IMR-90 (cell line): ENCODE measurements around the gene QRFP. TPM values are rescaled to one million over a fixed set of nuclear protein-coding genes. Genes with fewer than 3 reads are reported as not detected.
A peak's percentile ranks its signal among the peaks of the same experiment; 100 is the strongest.

Experiments used
- ATAC-seq: fragments of 200-7000 bp; cut with Tn5 transposase; 2 replicates; pipeline ENCODE4 v1.9.1; 2020; ENCODE audit warnings: low read depth, mild to moderate bottlenecking, moderate library complexity
- BruUV-seq: library from RNA; stranded (reverse); fragments of 400-500 nt; replicated peaks from 2 replicates; lab custom pipeline; 2021; lab: Mats Ljungman, UMichigan
- CTCF ChIA-PET: fragments of 300-600 bp; formaldehyde crosslinking; extraction: SDS; loops from one replicate; lab custom pipeline; 2021; ENCODE audit warnings: antibody characterized with exemption; lab: Yijun Ruan, JAX
- POLR2A ChIA-PET: fragments of 300-600 bp; sonication (Branson Sonifier 250); formaldehyde crosslinking; loops from one replicate; lab custom pipeline; 2022; ENCODE audit warnings: antibody characterized with exemption; ENCODE audit not compliant: unreplicated experiment; lab: Charles Lee
- DNase-seq: peaks from one replicate; pipeline ENCODE4 v3.0.0; 2013
- H2AFZ ChIP-seq: replicated peaks from 2 replicates; pipeline ENCODE3; 2013; ENCODE audit warnings: low read length, mild to moderate bottlenecking; ENCODE audit not compliant: poor library complexity
- H2AK5ac ChIP-seq: 2 replicates; pipeline ENCODE4 v1.6.1; 2013; ENCODE audit warnings: low read depth, low read length, inconsistent platforms
- H2AK9ac ChIP-seq: replicated peaks from 2 replicates; pipeline ENCODE3; 2013; ENCODE audit warnings: mild to moderate bottlenecking, low read depth, low read length, moderate library complexity; ENCODE audit not compliant: poor library complexity
- H2BK120ac ChIP-seq: 2 replicates; pipeline ENCODE4 v1.6.1; 2013; ENCODE audit warnings: low read depth, low read length, inconsistent platforms
- H2BK15ac ChIP-seq: 3 replicates; pipeline ENCODE4 v1.6.1; 2013; ENCODE audit warnings: low read depth, low read length, inconsistent platforms
- H2BK20ac ChIP-seq: 2 replicates; pipeline ENCODE4 v1.6.1; 2013; ENCODE audit warnings: low read depth, mild to moderate bottlenecking, inconsistent platforms, low read length, moderate library complexity
- H2BK5ac ChIP-seq: 2 replicates; pipeline ENCODE4 v1.6.1; 2013; ENCODE audit warnings: mild to moderate bottlenecking, low read depth, low read length, inconsistent platforms; ENCODE audit not compliant: poor library complexity, severe bottlenecking
- H3K14ac ChIP-seq: replicated peaks from 2 replicates; pipeline ENCODE4 v1.6.1; 2013; ENCODE audit warnings: low read depth, low read length, inconsistent platforms
- H3K18ac ChIP-seq: 2 replicates; pipeline ENCODE4 v1.6.1; 2013; ENCODE audit warnings: low read depth, low read length, control low read depth
- H3K23ac ChIP-seq: 2 replicates; pipeline ENCODE4 v1.6.1; 2013; ENCODE audit warnings: low read depth, low read length, inconsistent platforms
- H3K27ac ChIP-seq: 2 replicates; pipeline ENCODE4 v1.5.1; 2013; ENCODE audit warnings: mild to moderate bottlenecking, control low read depth, low read length; ENCODE audit not compliant: insufficient read depth
- H3K27me3 ChIP-seq: 2 replicates; pipeline ENCODE4 v1.6.1; 2013; ENCODE audit warnings: low read length; ENCODE audit not compliant: control insufficient read depth, insufficient read depth
- H3K36me3 ChIP-seq: 2 replicates; pipeline ENCODE4 v1.6.1; 2013; ENCODE audit warnings: low read length, mixed read lengths; ENCODE audit not compliant: control insufficient read depth, insufficient read depth
- H3K4ac ChIP-seq: 2 replicates; pipeline ENCODE4 v1.6.1; 2013; ENCODE audit warnings: low read depth, low read length, inconsistent platforms
- H3K4me1 ChIP-seq: 2 replicates; pipeline ENCODE4 v1.6.1; 2013; ENCODE audit warnings: low read length, mixed read lengths; ENCODE audit not compliant: control insufficient read depth, insufficient read depth
- H3K4me2 ChIP-seq: 2 replicates; pipeline ENCODE4 v1.6.1; 2013; ENCODE audit warnings: low read depth, mild to moderate bottlenecking, control low read depth, low read length, moderate library complexity
- H3K4me3 ChIP-seq: 2 replicates; pipeline ENCODE4 v1.5.1; 2013; ENCODE audit warnings: low read depth, mild to moderate bottlenecking, control low read depth, low read length, moderate library complexity; ENCODE audit not compliant: insufficient read depth
- H3K56ac ChIP-seq: 2 replicates; pipeline ENCODE4 v1.6.1; 2013; ENCODE audit warnings: low read length, inconsistent platforms; ENCODE audit not compliant: insufficient read depth; ENCODE audit errors: extremely low read depth
- H3K79me1 ChIP-seq, 2 experiments: 2 replicates each; pipeline ENCODE4 v1.6.1; 2013; ENCODE audit warnings: low read length in 2 of 2, inconsistent platforms in 1 of 2, low read depth in 1 of 2
- H3K9ac ChIP-seq: 2 replicates; pipeline ENCODE4 v1.6.1; 2013; ENCODE audit warnings: low read depth, low read length, control low read depth
- H3K9me1 ChIP-seq: 2 replicates; pipeline ENCODE4 v1.6.1; 2013; ENCODE audit warnings: low read length, inconsistent platforms; ENCODE audit not compliant: insufficient read depth
- H3K9me3 ChIP-seq: 2 replicates; pipeline ENCODE4 v1.6.1; 2013; ENCODE audit warnings: low read length; ENCODE audit not compliant: control insufficient read depth, insufficient read depth
- H4K20me1 ChIP-seq: 2 replicates; pipeline ENCODE4 v1.6.1; 2013; ENCODE audit warnings: low read length, inconsistent platforms; ENCODE audit not compliant: insufficient read depth
- H4K5ac ChIP-seq: 2 replicates; pipeline ENCODE4 v1.6.1; 2013; ENCODE audit warnings: mild to moderate bottlenecking, low read depth, low read length, control low read depth
- H4K8ac ChIP-seq, 2 experiments: 2 replicates each; pipeline ENCODE4 v1.6.1; 2013; ENCODE audit warnings: low read depth in 2 of 2, low read length in 2 of 2, control low read depth in 1 of 2, inconsistent platforms in 1 of 2
- H4K91ac ChIP-seq: 2 replicates; pipeline ENCODE4 v1.6.1; 2013; ENCODE audit warnings: low read depth, low read length, inconsistent platforms; ENCODE audit not compliant: insufficient read depth
- BHLHE40 ChIP-seq: fragments of 150-350 bp; IDR thresholded peaks from 2 replicates; pipeline ENCODE4 v1.6.1; 2016; ENCODE audit warnings: mild to moderate bottlenecking, low read depth, low read length
- CEBPB ChIP-seq: IDR thresholded peaks from 2 replicates; pipeline ENCODE4 v1.6.1; 2012; ENCODE audit warnings: low read depth, low read length, improper control_type of control experiment
- CHD1 ChIP-seq: IDR thresholded peaks from 2 replicates; pipeline ENCODE4 v1.6.1; 2012; ENCODE audit warnings: low read depth, low read length, improper control_type of control experiment
- FOS ChIP-seq: fragments of 150-350 bp; IDR thresholded peaks from 2 replicates; pipeline ENCODE4 v1.6.1; 2016; ENCODE audit warnings: low read depth, low read length
- MAFK ChIP-seq: IDR thresholded peaks from 2 replicates; pipeline ENCODE4 v1.6.1; 2012; ENCODE audit warnings: low read depth, low read length, improper control_type of control experiment
- MAZ ChIP-seq: IDR thresholded peaks from 2 replicates; pipeline ENCODE4 v1.6.1; 2012; ENCODE audit warnings: low read depth, mild to moderate bottlenecking, low read length, improper control_type of control experiment, moderate library complexity, borderline replicate concordance
- MXI1 ChIP-seq: IDR thresholded peaks from 2 replicates; pipeline ENCODE4 v1.6.1; 2012; ENCODE audit warnings: low read depth, mild to moderate bottlenecking, low read length, moderate library complexity, borderline replicate concordance
- NFE2L2 ChIP-seq: fragments of 150-350 bp; IDR thresholded peaks from 2 replicates; pipeline ENCODE4 v1.6.1; 2016; ENCODE audit warnings: low read depth, mild to moderate bottlenecking, low read length
- POLR2A ChIP-seq: IDR thresholded peaks from 2 replicates; pipeline ENCODE4 v1.6.1; 2012; ENCODE audit warnings: mild to moderate bottlenecking, low read depth, low read length
- RAD21 ChIP-seq: IDR thresholded peaks from 2 replicates; pipeline ENCODE4 v1.6.1; 2012; ENCODE audit warnings: low read length, improper control_type of control experiment
- RCOR1 ChIP-seq: IDR thresholded peaks from 2 replicates; pipeline ENCODE4 v1.6.1; 2012; ENCODE audit warnings: mild to moderate bottlenecking, low read length, improper control_type of control experiment; ENCODE audit not compliant: insufficient replicate concordance
- RFX5 ChIP-seq: IDR thresholded peaks from 2 replicates; pipeline ENCODE4 v1.8.0; 2012; ENCODE audit warnings: low read depth, mild to moderate bottlenecking, low read length, moderate library complexity
- SMC3 ChIP-seq: fragments of 150-350 bp; IDR thresholded peaks from 2 replicates; pipeline ENCODE4 v1.6.1; 2016; ENCODE audit warnings: low read depth, mild to moderate bottlenecking, antibody characterized with exemption, low read length, moderate library complexity
- WGBS, 2 experiments: methylation state at CpG; one replicate each; pipeline versions ENCODE4 v1.1.5 to v1.1.7; 2013; ENCODE audit warnings: missing lambda C conversion rate in 2 of 2; ENCODE audit not compliant: insufficient read length in 1 of 2; ENCODE audit errors: extremely low coverage in 2 of 2; 5-methylcytosine and 5-hydroxymethylcytosine counted together
- dilution Hi-C: fragments of 300-500 bp; cut with HindIII; formaldehyde crosslinking; loops from one replicate; pipeline ENCODE4 v1.14.3; 2018; ENCODE audit warnings: low sequenced_read_pairs; ENCODE audit not compliant: unreplicated experiment
- in situ Hi-C: fragments of 300-500 bp; cut with MboI; formaldehyde crosslinking; loops from 3 replicates; pipeline ENCODE4 v1.14.3; 2019; ENCODE audit warnings: low sequenced_read_pairs, inconsistent platforms, mixed read lengths
- intact Hi-C: fragments of 100-400 bp; cut with micrococcal nuclease; formaldehyde crosslinking; loops from 2 replicates; pipeline ENCODE4 v1.10.0; 2022
- polyA plus RNA-seq, 3 experiments: library from polyadenylated mRNA; depleted of rRNA; stranded (reverse); fragments of >200 nt; gene quantifications; 2 replicates each; pipeline ENCODE4 v1.2.3, GENCODE V29; 2012; ENCODE audit warnings: low replicate concordance in 1 of 3
- total RNA-seq: library from RNA; depleted of rRNA; stranded (reverse); fragments of >200 nt; gene quantifications from 2 replicates; pipeline ENCODE4 v1.2.3, GENCODE V29; 2012
- TF ChIP-seq, protein P1 (sequence below): fragments of 150-350 bp; IDR thresholded peaks from 2 replicates; pipeline ENCODE4 v1.6.1; 2016; ENCODE audit warnings: low read depth, mild to moderate bottlenecking, low read length, moderate library complexity, borderline replicate concordance
- TF ChIP-seq, protein P2 (sequence below): conservative IDR thresholded peaks from 2 replicates; pipeline ENCODE4 v1.5.1; 2012; ENCODE audit warnings: mild to moderate bottlenecking, low read depth, low read length, improper control_type of control experiment
- TF ChIP-seq, protein P3 (sequence below): fragments of 150-350 bp; IDR thresholded peaks from 2 replicates; pipeline ENCODE4 v1.6.1; 2017; ENCODE audit warnings: mild to moderate bottlenecking, antibody characterized with exemption, low read length, low read depth

Gene QRFP
- total and polyA plus RNA-seq, 2 of the 4 experiments (the other 2 are of a cell fraction), result not detected

GRCh38 chr9:130897105-130897751 lies 616 bp upstream of the QRFP start:
- CTCF ChIA-PET, result no interaction called here

More at GRCh38 chr9:130897105-130897751, 616 bp upstream of the QRFP start:
- BruUV-seq, result no TSS peak
- H4K8ac ChIP-seq, result no peak overlapping the region
- no peaks in the 10 kb centered on the region for H3K9me3 ChIP-seq
- no peak overlapping the region for H2AK5ac ChIP-seq
- H4K91ac ChIP-seq, result no peak overlapping the region
- H2BK20ac ChIP-seq, result no peak overlapping the region
- no peak overlapping the region for H3K4me3 ChIP-seq
- no peaks in the 10 kb centered on the region for H3K9me1 ChIP-seq
- dilution Hi-C loops, result no loop called here
- no peaks in the 10 kb centered on the region for H3K79me1 ChIP-seq
- H2BK5ac ChIP-seq, result no peak overlapping the region
- 78% methylated on average over 3 of the region's 16 CpGs; no CpG with 5 or more reads in 1 of the 2 experiments for WGBS, 2 experiments
- no peak for DNase-seq
- H3K27me3 ChIP-seq, result peaks cover 2% of the 10 kb centered on the region; the same call in 1 of the 2 replicates
- no peak overlapping the region for H3K4me2 ChIP-seq
- no peak overlapping the region for H2BK120ac ChIP-seq
- POLR2A ChIA-PET, result no interaction called here
- no peak overlapping the region for H2BK15ac ChIP-seq
- no peak overlapping the region for H4K5ac ChIP-seq
- no peak overlapping the region for H3K23ac ChIP-seq
- in situ Hi-C loops, result no loop called here
- ATAC-seq, result no peak
- no peaks in the 10 kb centered on the region for H3K4me1 ChIP-seq
- peak overlapping the region; percentile 2 for H2AK9ac ChIP-seq
- no peak overlapping the region for H3K27ac ChIP-seq
- H3K36me3 ChIP-seq, result peaks cover 19% of the 10 kb centered on the region
- no peak overlapping the region for H2AFZ ChIP-seq
- no peak overlapping the region for H3K18ac ChIP-seq
- TF ChIP-seq RAD21, result no peak
- no peak for TF ChIP-seq FOS
- no peak for TF ChIP-seq RFX5
- TF ChIP-seq CEBPB, result no peak
- TF ChIP-seq, protein P1, sequence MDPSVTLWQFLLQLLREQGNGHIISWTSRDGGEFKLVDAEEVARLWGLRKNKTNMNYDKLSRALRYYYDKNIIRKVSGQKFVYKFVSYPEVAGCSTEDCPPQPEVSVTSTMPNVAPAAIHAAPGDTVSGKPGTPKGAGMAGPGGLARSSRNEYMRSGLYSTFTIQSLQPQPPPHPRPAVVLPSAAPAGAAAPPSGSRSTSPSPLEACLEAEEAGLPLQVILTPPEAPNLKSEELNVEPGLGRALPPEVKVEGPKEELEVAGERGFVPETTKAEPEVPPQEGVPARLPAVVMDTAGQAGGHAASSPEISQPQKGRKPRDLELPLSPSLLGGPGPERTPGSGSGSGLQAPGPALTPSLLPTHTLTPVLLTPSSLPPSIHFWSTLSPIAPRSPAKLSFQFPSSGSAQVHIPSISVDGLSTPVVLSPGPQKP, result no peak
- TF ChIP-seq NFE2L2, result no peak
- TF ChIP-seq MAZ, result no peak
- TF ChIP-seq POLR2A, result no peak
- no peak for TF ChIP-seq SMC3
- no peak for TF ChIP-seq BHLHE40
- no peak for TF ChIP-seq RCOR1
- TF ChIP-seq, protein P2, sequence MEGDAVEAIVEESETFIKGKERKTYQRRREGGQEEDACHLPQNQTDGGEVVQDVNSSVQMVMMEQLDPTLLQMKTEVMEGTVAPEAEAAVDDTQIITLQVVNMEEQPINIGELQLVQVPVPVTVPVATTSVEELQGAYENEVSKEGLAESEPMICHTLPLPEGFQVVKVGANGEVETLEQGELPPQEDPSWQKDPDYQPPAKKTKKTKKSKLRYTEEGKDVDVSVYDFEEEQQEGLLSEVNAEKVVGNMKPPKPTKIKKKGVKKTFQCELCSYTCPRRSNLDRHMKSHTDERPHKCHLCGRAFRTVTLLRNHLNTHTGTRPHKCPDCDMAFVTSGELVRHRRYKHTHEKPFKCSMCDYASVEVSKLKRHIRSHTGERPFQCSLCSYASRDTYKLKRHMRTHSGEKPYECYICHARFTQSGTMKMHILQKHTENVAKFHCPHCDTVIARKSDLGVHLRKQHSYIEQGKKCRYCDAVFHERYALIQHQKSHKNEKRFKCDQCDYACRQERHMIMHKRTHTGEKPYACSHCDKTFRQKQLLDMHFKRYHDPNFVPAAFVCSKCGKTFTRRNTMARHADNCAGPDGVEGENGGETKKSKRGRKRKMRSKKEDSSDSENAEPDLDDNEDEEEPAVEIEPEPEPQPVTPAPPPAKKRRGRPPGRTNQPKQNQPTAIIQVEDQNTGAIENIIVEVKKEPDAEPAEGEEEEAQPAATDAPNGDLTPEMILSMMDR, result no peak
- no peak for TF ChIP-seq MXI1
- TF ChIP-seq MAFK, result no peak
- no peak for TF ChIP-seq CHD1
- TF ChIP-seq, protein P3, sequence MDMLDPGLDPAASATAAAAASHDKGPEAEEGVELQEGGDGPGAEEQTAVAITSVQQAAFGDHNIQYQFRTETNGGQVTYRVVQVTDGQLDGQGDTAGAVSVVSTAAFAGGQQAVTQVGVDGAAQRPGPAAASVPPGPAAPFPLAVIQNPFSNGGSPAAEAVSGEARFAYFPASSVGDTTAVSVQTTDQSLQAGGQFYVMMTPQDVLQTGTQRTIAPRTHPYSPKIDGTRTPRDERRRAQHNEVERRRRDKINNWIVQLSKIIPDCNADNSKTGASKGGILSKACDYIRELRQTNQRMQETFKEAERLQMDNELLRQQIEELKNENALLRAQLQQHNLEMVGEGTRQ, result no peak
- no peak overlapping the region for H3K4ac ChIP-seq
- peaks cover 10% of the 10 kb centered on the region for H4K20me1 ChIP-seq
- H3K9ac ChIP-seq, result no peak overlapping the region
- H3K56ac ChIP-seq, result no peak overlapping the region
- intact Hi-C loops, result no loop called here
- no peak overlapping the region for H3K14ac ChIP-seq
